ENCODE results near the gene GUCD1. TPM values are rescaled to one million over a fixed set of nuclear protein-coding genes. Genes with fewer than 3 reads are reported as not detected.

GUCD1 gene
- total RNA-seq, 1 experiment from 2014 or later, result 48.4 TPM

DNA sequence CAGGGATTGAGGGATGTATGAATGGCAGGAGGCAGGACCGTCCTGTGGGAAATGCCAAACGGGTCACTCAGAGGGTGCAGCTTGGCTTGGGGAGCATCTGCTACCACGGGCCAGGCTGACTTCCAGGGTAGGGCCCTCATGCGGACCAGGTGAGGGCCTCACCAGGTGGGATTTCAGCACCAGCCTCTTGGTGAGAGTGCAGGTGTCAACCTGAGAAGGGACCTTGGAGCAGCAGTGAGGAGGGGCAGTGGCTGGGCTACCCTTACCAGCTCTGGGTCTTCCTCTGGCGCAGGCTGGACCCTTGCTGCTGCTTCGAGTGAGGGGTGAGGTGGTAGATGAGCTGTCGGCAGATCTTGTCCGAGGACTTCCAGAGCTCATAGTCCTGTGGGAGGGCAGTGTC, 33.0 kb upstream of the GUCD1 start:
- no peaks in the 10 kb centered on the region for H3K9me3 Mint-ChIP-seq (ENCODE audit: unreplicated experiment)
- no peak for DNase-seq (ENCODE audit: unreplicated experiment)
- no peak overlapping the region for H3K4me3 Mint-ChIP-seq (ENCODE audit: unreplicated experiment)
- ChIA-PET CTCF (interaction anchor here (0.8 kb wide), 1 partner anchor 10 kb away, joined by 3 read pairs; no protein-coding TSS in a partner anchor), POLR2A (no interaction called here)
- H3K4me1 Mint-ChIP-seq (ENCODE audit: insufficient read depth, unreplicated experiment), result no peaks in the 10 kb centered on the region
- no peak for TF ChIP-seq CTCF (IDR thresholded peaks at IDR 0.05; ENCODE audit: unreplicated experiment)
- no TSS peak for BruUV-seq (replicated peaks)
- no peaks in the 10 kb centered on the region for H3K36me3 Mint-ChIP-seq (ENCODE audit: insufficient read depth, unreplicated experiment)
- H3K27ac Mint-ChIP-seq (ENCODE audit: low read depth, unreplicated experiment), result no peak overlapping the region
- intact Hi-C loops (cut with micrococcal nuclease), result no loop called here
- no peaks in the 10 kb centered on the region for H3K27me3 Mint-ChIP-seq (ENCODE audit: insufficient read depth, unreplicated experiment)

- H3K4me1 Mint-ChIP-seq (ENCODE audit: insufficient read depth, unreplicated experiment), result no peaks in the 10 kb centered on the region
- H3K9me3 Mint-ChIP-seq (ENCODE audit: unreplicated experiment), result no peaks in the 10 kb centered on the region
- TF ChIP-seq CTCF (IDR thresholded peaks at IDR 0.05; ENCODE audit: unreplicated experiment), result no peak
- no peak overlapping the region for H3K4me3 Mint-ChIP-seq (ENCODE audit: unreplicated experiment)
- H3K36me3 Mint-ChIP-seq (ENCODE audit: insufficient read depth, unreplicated experiment), result no peaks in the 10 kb centered on the region
- intact Hi-C loops (cut with micrococcal nuclease), result no loop called here
- ChIA-PET POLR2A (no interaction called here), CTCF (no interaction called here)
- no peak overlapping the region for H3K27ac Mint-ChIP-seq (ENCODE audit: low read depth, unreplicated experiment)
- no peaks in the 10 kb centered on the region for H3K27me3 Mint-ChIP-seq (ENCODE audit: insufficient read depth, unreplicated experiment)
- no TSS peak for BruUV-seq (replicated peaks)
- no peak for DNase-seq (ENCODE audit: unreplicated experiment)
These were observed 32.3 kb upstream of the GUCD1 start for GRCh38 chr22:24587251-24587650.

DNA sequence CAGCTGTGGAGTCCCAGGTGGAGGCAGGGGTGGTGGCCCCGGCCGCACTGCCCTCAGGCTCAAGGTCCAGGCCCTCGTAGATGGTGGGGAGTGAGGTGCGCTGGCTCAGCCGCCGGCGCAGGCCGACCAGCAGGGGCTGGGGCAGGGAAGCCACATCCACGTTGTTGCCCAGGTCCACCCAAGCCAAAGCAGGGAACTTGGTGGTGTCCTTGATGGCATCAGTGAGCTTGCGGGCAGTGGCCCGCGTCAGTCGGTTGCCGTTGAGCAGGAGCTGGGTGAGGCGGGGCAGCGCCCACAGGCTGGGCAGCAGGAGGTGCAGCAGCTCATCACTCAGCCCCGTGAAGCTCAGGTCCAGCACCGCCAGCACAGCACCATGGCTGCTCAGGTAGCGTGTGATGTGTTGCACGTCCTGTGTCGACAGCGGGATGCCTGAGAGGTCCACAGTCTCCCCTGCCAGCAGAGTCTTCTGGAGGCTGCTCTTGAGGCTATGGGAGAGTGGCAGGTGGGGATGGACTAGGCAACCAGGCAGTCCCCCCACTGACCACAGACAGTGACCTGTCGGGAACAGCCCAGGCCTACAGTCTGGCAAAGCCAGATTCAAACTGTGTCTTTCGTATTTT, 31.1 kb upstream of the GUCD1 start:
- no TSS peak for BruUV-seq (replicated peaks)
- no peak for DNase-seq (ENCODE audit: unreplicated experiment)
- Mint-ChIP-seq H3K4me3 (ENCODE audit: unreplicated experiment) (no peak overlapping the region), H3K4me1 (ENCODE audit: insufficient read depth, unreplicated experiment) (no peaks in the 10 kb centered on the region), H3K27ac (ENCODE audit: low read depth, unreplicated experiment) (no peak overlapping the region), H3K36me3 (ENCODE audit: insufficient read depth, unreplicated experiment) (no peaks in the 10 kb centered on the region), H3K27me3 (ENCODE audit: insufficient read depth, unreplicated experiment) (no peaks in the 10 kb centered on the region), H3K9me3 (ENCODE audit: unreplicated experiment) (no peaks in the 10 kb centered on the region)
- POLR2A ChIA-PET, result no interaction called here
- CTCF ChIA-PET, result no interaction called here
- intact Hi-C loops (cut with micrococcal nuclease), result no loop called here
- TF ChIP-seq CTCF (IDR thresholded peaks at IDR 0.05; ENCODE audit: unreplicated experiment), result no peak

DNA sequence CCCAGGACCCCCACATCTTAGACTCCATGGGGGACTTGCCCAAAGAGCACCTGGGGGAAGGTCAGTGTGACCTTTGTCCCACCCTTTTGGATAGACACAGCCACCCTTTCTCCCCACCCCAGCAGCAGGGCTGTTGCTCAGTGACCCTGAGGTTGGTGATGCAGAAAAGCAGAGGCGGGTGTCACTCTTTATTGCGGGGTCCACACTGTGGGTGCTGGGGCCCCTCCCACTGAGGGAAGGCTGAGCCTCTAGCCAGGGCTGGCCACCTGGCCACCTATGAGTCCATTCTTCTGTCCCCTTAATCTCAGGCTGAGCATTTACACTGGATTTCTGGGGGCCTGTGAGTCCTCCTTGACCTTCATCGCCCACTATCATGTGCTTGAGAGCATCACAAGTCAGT, 30.5 kb upstream of the GUCD1 start:
- H3K27me3 Mint-ChIP-seq (ENCODE audit: insufficient read depth, unreplicated experiment), result no peaks in the 10 kb centered on the region
- no TSS peak for BruUV-seq (replicated peaks)
- TF ChIP-seq CTCF (IDR thresholded peaks at IDR 0.05; ENCODE audit: unreplicated experiment), result no peak
- ChIA-PET CTCF (no interaction called here), POLR2A (no interaction called here)
- intact Hi-C loops (cut with micrococcal nuclease), result no loop called here
- H3K27ac Mint-ChIP-seq (ENCODE audit: low read depth, unreplicated experiment), result no peak overlapping the region
- no peaks in the 10 kb centered on the region for H3K36me3 Mint-ChIP-seq (ENCODE audit: insufficient read depth, unreplicated experiment)
- H3K4me3 Mint-ChIP-seq (ENCODE audit: unreplicated experiment), result no peak overlapping the region
- H3K9me3 Mint-ChIP-seq (ENCODE audit: unreplicated experiment), result no peaks in the 10 kb centered on the region
- no peak for DNase-seq (ENCODE audit: unreplicated experiment)
- peaks cover 2% of the 10 kb centered on the region for H3K4me1 Mint-ChIP-seq (ENCODE audit: insufficient read depth, unreplicated experiment)
